Neural cell (in vitro differentiated cells): ENCODE measurements around the gene NOTCH2NLA. TPM values are rescaled to one million over a fixed set of nuclear protein-coding genes. Genes with fewer than 3 reads are reported as not detected.
A peak's percentile ranks its signal among the peaks of the same experiment; 100 is the strongest.
"Not testable (repeated sequence)": the region's sequence is repeated elsewhere in the genome, so short reads cannot be mapped to it uniquely, and the experiment has no call there.

ENCODE experiments used
- H2AFZ ChIP-seq: fragments of 200-600, 300-800 bp; sonication (generic), shearing (Covaris generic); 2 replicates; pipeline ENCODE4 v1.6.0; 2014; ENCODE audit warnings: low read depth, mild to moderate bottlenecking, antibody characterized with exemption, low read length, moderate library complexity
- H3F3A ChIP-seq: fragments of 200-600 bp; shearing (Covaris generic); 2 replicates; pipeline ENCODE4 v1.6.1; 2016; ENCODE audit warnings: mild to moderate bottlenecking, moderate library complexity, mixed read lengths, antibody characterized with exemption, low read length; ENCODE audit not compliant: insufficient read depth, poor library complexity, severe bottlenecking
- H3K27ac ChIP-seq: fragments of 200-600, 300-800 bp; sonication (generic), shearing (Covaris generic); 2 replicates; pipeline ENCODE4 v1.5.1; 2014; ENCODE audit warnings: mild to moderate bottlenecking, low read length, moderate library complexity
- H3K27me3 ChIP-seq: fragments of 300-800, 200-600 bp; sonication (generic), shearing (Covaris generic); 2 replicates; pipeline ENCODE4 v1.6.0; 2014; ENCODE audit warnings: mild to moderate bottlenecking, low read depth, low read length, moderate library complexity; ENCODE audit not compliant: insufficient read depth
- H3K36me3 ChIP-seq: fragments of 300-800, 200-600 bp; sonication (generic), shearing (Covaris generic); 2 replicates; pipeline ENCODE4 v1.5.1; 2014; ENCODE audit warnings: mild to moderate bottlenecking, antibody characterized with exemption, low read length, moderate library complexity; ENCODE audit not compliant: insufficient read depth
- H3K4me2 ChIP-seq: fragments of 300-800, 200-600 bp; sonication (generic), shearing (Covaris generic); 2 replicates; pipeline ENCODE4 v1.6.0; 2014; ENCODE audit warnings: mild to moderate bottlenecking, low read length
- H3K4me3 ChIP-seq: fragments of 300-800, 200-600 bp; sonication (generic), shearing (Covaris generic); 2 replicates; pipeline ENCODE4 v1.5.1; 2014; ENCODE audit warnings: mild to moderate bottlenecking, low read length, moderate library complexity
- H3K79me2 ChIP-seq: fragments of 200-600 bp; shearing (Covaris generic); replicated peaks from 2 replicates; pipeline ENCODE4 v1.6.0; 2014; ENCODE audit warnings: mild to moderate bottlenecking, low read length, moderate library complexity; ENCODE audit not compliant: insufficient read depth
- H3K9ac ChIP-seq: fragments of 300-800, 200-600 bp; sonication (generic), shearing (Covaris generic); 2 replicates; pipeline ENCODE4 v1.6.1; 2016; ENCODE audit warnings: mild to moderate bottlenecking, low read length, mixed read lengths
- H3K9me2 ChIP-seq: fragments of 200-600 bp; shearing (Covaris generic); 2 replicates; pipeline ENCODE4 v1.6.1; 2016; ENCODE audit warnings: mild to moderate bottlenecking, low read length, mixed read lengths; ENCODE audit not compliant: insufficient read depth
- H3K9me3 ChIP-seq: fragments of 200-600, 300-800 bp; sonication (generic), shearing (Covaris generic); 2 replicates; pipeline ENCODE4 v1.6.1; 2016; ENCODE audit warnings: mild to moderate bottlenecking, mixed run types, low read length, moderate library complexity, mixed read lengths
- H4K20me1 ChIP-seq: fragments of 200-600 bp; shearing (Covaris generic); 2 replicates; pipeline ENCODE4 v1.6.1; 2016; ENCODE audit warnings: mild to moderate bottlenecking, mixed run types; ENCODE audit not compliant: insufficient read depth
- polyA plus RNA-seq: library from polyadenylated mRNA; depleted of rRNA; stranded (reverse); fragments of >200 nt; gene quantifications from 2 replicates; pipeline ENCODE4 v1.2.3, GENCODE V29; 2014

Gene NOTCH2NLA
- polyA plus RNA-seq, 1 donor from 2014 or later: 0.06 TPM

GRCh38 chr1:146248643-146249042, 19.8 kb upstream of the NOTCH2NLA start:
- H3K27ac ChIP-seq, H3K79me2 ChIP-seq, H3K36me3 ChIP-seq, H4K20me1 ChIP-seq, H3K9me2 ChIP-seq, H3K9me3 ChIP-seq, H3K4me2 ChIP-seq, H3K4me3 ChIP-seq, H3K9ac ChIP-seq, H2AFZ ChIP-seq, H3K27me3 ChIP-seq, H3F3A ChIP-seq: not testable (repeated sequence)

DNA sequence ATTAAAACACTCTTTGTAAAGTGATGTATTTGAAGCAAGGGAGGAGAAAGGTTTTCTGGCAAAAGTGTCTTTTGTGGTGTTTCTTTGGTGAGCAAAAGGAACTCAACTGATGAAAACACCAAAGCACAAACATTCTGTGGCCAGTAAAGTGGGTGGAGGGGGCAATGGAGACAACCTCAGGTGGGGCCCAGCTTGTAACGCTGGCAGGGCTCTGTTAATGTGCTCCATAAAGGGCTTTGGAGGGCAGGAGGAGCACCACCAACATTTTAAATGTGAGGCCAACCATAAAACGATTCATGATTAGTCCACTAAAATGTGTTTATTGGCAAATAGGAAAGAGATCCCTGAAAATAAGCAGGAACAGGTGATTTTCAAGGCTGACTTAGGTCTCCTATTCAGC, 7.8 kb upstream of the NOTCH2NLA start:
- H3K79me2 ChIP-seq: not testable (repeated sequence)

GRCh38 chr1:146236026-146236601, 7.3 kb upstream of the NOTCH2NLA start:
- H3K36me3 ChIP-seq, H4K20me1 ChIP-seq, H3K9me2 ChIP-seq, H3F3A ChIP-seq, H3K79me2 ChIP-seq, H3K27me3 ChIP-seq, H3K9me3 ChIP-seq, H3K4me3 ChIP-seq, H3K4me2 ChIP-seq, H2AFZ ChIP-seq, H3K27ac ChIP-seq, H3K9ac ChIP-seq: not testable (repeated sequence)

More for the DNA sequence above, 7.8 kb upstream of the NOTCH2NLA start:
- H3K4me3 ChIP-seq, H3K9me2 ChIP-seq, H3K9ac ChIP-seq, H3F3A ChIP-seq, H3K4me2 ChIP-seq, H4K20me1 ChIP-seq, H3K9me3 ChIP-seq, H3K27me3 ChIP-seq, H3K36me3 ChIP-seq, H2AFZ ChIP-seq, H3K27ac ChIP-seq: not testable (repeated sequence)

DNA sequence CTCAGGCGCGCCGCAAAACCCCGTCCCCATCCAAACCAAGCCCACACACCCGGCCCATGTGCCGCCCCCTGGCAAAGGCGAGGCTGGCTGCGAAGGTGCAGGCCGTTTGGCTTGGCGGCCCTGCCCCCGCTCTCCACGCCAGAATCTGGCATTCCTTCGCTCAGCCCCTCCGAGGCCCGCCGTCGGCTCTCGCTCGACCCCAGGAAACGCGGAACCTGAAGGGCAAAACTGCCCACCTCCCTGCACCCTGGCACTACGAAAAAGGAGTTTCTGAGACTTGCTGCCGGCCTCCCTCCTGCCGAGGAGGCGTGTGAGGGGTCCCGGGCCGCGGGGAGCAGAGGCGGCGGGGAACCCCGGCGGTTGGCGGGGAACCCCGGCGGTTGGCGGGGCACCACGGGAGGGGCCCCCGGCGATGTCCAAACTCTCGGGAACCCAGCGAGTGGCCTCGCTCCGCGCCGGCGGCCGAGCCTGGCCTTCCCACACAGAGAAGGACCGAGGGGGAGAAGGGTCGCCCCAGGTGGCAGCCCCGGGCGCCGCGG, 608 bp downstream of the NOTCH2NLA start:
- not testable (repeated sequence) for H3K27ac ChIP-seq, H3K36me3 ChIP-seq

DNA sequence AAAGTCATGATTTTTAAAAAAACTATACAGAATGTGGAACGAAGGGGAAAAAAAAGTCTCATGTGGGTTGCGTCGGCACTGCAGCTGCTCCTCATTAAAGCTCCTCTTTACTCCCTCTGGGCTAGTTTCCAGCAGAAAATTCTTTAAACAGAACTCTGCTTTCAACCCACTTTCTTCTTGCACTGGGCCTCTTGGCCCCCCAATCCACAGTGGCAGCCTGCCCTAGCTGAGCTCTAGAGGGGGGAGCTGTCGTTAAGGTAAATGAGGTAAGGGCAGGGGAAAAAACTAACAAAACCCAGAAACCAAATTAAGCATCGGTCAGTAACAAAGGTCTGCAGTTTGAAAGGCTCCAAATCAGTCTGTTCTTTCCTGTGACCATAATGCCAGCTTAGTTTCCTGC, 54.3 kb downstream of the NOTCH2NLA start:
- not testable (repeated sequence) for H3K27ac ChIP-seq, H4K20me1 ChIP-seq, H3K4me2 ChIP-seq, H2AFZ ChIP-seq, H3K9me2 ChIP-seq, H3K9ac ChIP-seq, H3K27me3 ChIP-seq, H3K36me3 ChIP-seq, H3F3A ChIP-seq, H3K9me3 ChIP-seq, H3K4me3 ChIP-seq, H3K79me2 ChIP-seq

More for the DNA sequence above, 608 bp downstream of the NOTCH2NLA start:
- not testable (repeated sequence) for H3K9me2 ChIP-seq, H2AFZ ChIP-seq, H3K79me2 ChIP-seq, H3K4me2 ChIP-seq, H3K9ac ChIP-seq, H4K20me1 ChIP-seq, H3K27me3 ChIP-seq, H3F3A ChIP-seq, H3K9me3 ChIP-seq
- peak overlapping the region; percentile 58 for H3K4me3 ChIP-seq

- not testable (repeated sequence) for H4K20me1 ChIP-seq, H3K36me3 ChIP-seq, H3K9me3 ChIP-seq, H3K9ac ChIP-seq, H3K9me2 ChIP-seq, H3K79me2 ChIP-seq, H3K4me3 ChIP-seq, H3K4me2 ChIP-seq, H2AFZ ChIP-seq, H3K27me3 ChIP-seq, H3K27ac ChIP-seq, H3F3A ChIP-seq
Measured at GRCh38 chr1:146167740-146168139, 61.1 kb downstream of the NOTCH2NLA start.

DNA sequence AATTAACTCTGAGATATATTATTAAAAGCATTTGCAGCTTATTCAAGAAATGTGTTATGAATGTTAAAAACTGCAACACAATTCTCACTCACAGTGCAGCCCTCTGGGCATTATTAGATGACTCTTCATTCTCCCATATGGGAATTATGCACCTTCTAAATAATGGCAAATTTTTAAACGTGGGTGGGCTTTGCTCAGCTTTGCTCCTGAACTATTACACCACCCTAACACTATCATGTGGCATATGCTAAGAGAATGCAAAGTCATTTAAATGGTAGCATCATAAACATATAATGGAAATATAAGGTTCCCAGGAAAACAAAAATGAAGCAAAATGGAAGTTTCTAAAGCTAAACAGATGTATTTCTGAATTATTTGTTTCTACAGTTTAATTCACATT, 61.5 kb downstream of the NOTCH2NLA start:
- H3K9me3 ChIP-seq, H4K20me1 ChIP-seq: not testable (repeated sequence)

DNA sequence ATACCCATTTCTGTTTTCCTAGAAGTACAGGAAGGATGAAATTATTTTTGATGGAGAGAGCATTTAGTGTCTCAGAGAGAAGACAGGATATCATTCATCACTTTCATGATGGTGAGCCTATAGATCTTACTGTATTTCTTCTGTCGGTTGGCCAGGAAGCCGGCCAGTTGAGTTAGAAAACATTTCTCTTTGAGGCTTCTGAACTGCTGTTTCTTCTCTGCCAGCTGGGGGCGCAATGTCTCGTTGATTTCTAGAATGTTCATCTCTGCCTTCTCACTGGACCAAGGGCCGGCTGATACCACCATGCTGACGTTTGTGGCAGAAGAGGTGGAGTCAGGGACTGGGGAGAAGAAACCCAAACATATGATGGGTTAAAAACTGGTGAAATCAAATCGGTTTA, 84.4 kb downstream of the NOTCH2NLA start, which contains the start of gene NBPF10:
Gene NBPF10 (minus strand): TSS at position 340 of the 400 bp plus-strand sequence. CDS start 35 bp downstream, at position 305.
- H3K9me3 ChIP-seq, H3K9ac ChIP-seq, H3K27me3 ChIP-seq, H3K9me2 ChIP-seq, H3K4me3 ChIP-seq, H3F3A ChIP-seq, H3K27ac ChIP-seq, H3K36me3 ChIP-seq, H3K79me2 ChIP-seq, H4K20me1 ChIP-seq, H3K4me2 ChIP-seq, H2AFZ ChIP-seq: not testable (repeated sequence)

More for the DNA sequence above, 61.5 kb downstream of the NOTCH2NLA start:
- not testable (repeated sequence) for H3F3A ChIP-seq, H3K4me2 ChIP-seq, H3K9ac ChIP-seq, H3K4me3 ChIP-seq, H2AFZ ChIP-seq, H3K27me3 ChIP-seq, H3K9me2 ChIP-seq, H3K36me3 ChIP-seq, H3K27ac ChIP-seq, H3K79me2 ChIP-seq
